ENCODE results near the gene ATE1. TPM values are rescaled to one million over a fixed set of nuclear protein-coding genes. Genes with fewer than 3 reads are reported as not detected.

ATE1 gene
- total RNA-seq, 1 experiment from 2014 or later: 23.8 TPM

GRCh38 chr10:121886181-121886580 is 41.6 kb downstream of the ATE1 start:
- ATAC-seq (no peak), DNase-seq (ENCODE audit: low spot score) (no peak)
- Mint-ChIP-seq H3K36me3 (0 out of 2 replicates have a peak, but pooled peaks cover 4% of the 10 kb centered on the region), H3K4me1 (peaks cover 26% of the 10 kb centered on the region), H3K9me3 (no peaks in the 10 kb centered on the region), H3K27me3 (ENCODE audit: low read depth) (no peaks in the 10 kb centered on the region), H3K27ac (no peak overlapping the region), H3K4me3 (no peak overlapping the region)
- TF ChIP-seq ESRRA (CRISPR knock-in tag; IDR thresholded peaks at IDR 0.05; ENCODE audit: borderline replicate concordance) (no peak), CBFB (CRISPR knock-in tag; IDR thresholded peaks at IDR 0.05; ENCODE audit: low read depth) (no peak), CREB1 (CRISPR knock-in tag; IDR thresholded peaks at IDR 0.05) (no peak), RELA (CRISPR knock-in tag; IDR thresholded peaks at IDR 0.05; ENCODE audit: borderline replicate concordance) (no peak), HMGA2 (CRISPR knock-in tag; IDR thresholded peaks at IDR 0.05) (no peak), CREM (CRISPR knock-in tag; IDR thresholded peaks at IDR 0.05) (no peak), ZNF232 (CRISPR knock-in tag; IDR thresholded peaks at IDR 0.05) (no peak), E2F1 (CRISPR knock-in tag; IDR thresholded peaks at IDR 0.05) (no peak), ZNF138 (CRISPR knock-in tag; conservative IDR thresholded peaks at IDR 0.05) (no peak), ZNF396 (CRISPR knock-in tag; IDR thresholded peaks at IDR 0.05; ENCODE audit: borderline replicate concordance) (no peak)
- TF ChIP-seq, protein P1, sequence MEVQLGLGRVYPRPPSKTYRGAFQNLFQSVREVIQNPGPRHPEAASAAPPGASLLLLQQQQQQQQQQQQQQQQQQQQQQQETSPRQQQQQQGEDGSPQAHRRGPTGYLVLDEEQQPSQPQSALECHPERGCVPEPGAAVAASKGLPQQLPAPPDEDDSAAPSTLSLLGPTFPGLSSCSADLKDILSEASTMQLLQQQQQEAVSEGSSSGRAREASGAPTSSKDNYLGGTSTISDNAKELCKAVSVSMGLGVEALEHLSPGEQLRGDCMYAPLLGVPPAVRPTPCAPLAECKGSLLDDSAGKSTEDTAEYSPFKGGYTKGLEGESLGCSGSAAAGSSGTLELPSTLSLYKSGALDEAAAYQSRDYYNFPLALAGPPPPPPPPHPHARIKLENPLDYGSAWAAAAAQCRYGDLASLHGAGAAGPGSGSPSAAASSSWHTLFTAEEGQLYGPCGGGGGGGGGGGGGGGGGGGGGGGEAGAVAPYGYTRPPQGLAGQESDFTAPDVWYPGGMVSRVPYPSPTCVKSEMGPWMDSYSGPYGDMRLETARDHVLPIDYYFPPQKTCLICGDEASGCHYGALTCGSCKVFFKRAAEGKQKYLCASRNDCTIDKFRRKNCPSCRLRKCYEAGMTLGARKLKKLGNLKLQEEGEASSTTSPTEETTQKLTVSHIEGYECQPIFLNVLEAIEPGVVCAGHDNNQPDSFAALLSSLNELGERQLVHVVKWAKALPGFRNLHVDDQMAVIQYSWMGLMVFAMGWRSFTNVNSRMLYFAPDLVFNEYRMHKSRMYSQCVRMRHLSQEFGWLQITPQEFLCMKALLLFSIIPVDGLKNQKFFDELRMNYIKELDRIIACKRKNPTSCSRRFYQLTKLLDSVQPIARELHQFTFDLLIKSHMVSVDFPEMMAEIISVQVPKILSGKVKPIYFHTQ (CRISPR knock-in tag; IDR thresholded peaks at IDR 0.05): no peak
- POLR2A ChIA-PET: interaction anchor here (0.5 kb wide), 1 partner anchor 68 kb away, joined by 3 read pairs; no protein-coding TSS in a partner anchor
- CTCF ChIA-PET: interaction anchor here (1.1 to 3.2 kb wide), 5 partner anchors 15 to 294 kb away, joined by 3 to 19 read pairs (median 4); no protein-coding TSS in a partner anchor

- no peak overlapping the region for H3K4me3 Mint-ChIP-seq
- no peaks in the 10 kb centered on the region for H3K9me3 Mint-ChIP-seq
- ChIA-PET CTCF (interaction anchor here (1.1 kb wide), 2 partner anchors 20 to 56 kb away, joined by 3 to 4 read pairs; no protein-coding TSS in a partner anchor), POLR2A (no interaction called here)
- no peak for ATAC-seq
- H3K4me1 Mint-ChIP-seq: peaks cover 10% of the 10 kb centered on the region
- H3K27ac Mint-ChIP-seq: no peak overlapping the region
- H3K36me3 Mint-ChIP-seq: peaks cover 12% of the 10 kb centered on the region
- no peak for DNase-seq (ENCODE audit: low spot score)
- no peaks in the 10 kb centered on the region for H3K27me3 Mint-ChIP-seq (ENCODE audit: low read depth)
- TF ChIP-seq CDX4 (CRISPR knock-in tag; IDR thresholded peaks at IDR 0.05; ENCODE audit: borderline replicate concordance) (no peak), USF1 (CRISPR knock-in tag; IDR thresholded peaks at IDR 0.05) (no peak), CBFB (CRISPR knock-in tag; IDR thresholded peaks at IDR 0.05; ENCODE audit: low read depth) (no peak)
- TF ChIP-seq, protein P2, sequence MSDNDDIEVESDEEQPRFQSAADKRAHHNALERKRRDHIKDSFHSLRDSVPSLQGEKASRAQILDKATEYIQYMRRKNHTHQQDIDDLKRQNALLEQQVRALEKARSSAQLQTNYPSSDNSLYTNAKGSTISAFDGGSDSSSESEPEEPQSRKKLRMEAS (CRISPR knock-in tag; IDR thresholded peaks at IDR 0.05): no peak
Observed at GRCh38 chr10:121880895-121881294, 46.9 kb downstream of the ATE1 start.

DNA sequence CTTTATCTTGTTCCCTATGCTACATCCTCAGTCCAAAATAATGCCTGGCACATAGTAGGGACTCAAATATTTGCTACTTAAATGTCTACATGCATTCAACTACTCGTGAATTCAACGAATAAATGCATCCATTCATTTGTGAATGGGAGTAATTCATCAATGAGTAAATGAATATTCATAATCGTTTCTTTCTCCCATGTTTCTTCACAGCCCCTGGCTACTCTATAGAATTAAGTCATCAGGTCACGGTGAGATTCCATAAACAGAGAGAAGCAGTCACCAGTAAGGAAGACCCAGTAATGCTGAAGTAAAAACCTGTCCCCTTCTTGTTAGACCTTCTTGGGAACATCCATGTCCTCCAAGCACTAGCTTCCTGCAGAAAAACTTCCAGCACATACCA is 48.4 kb downstream of the ATE1 start:
- no peak for DNase-seq (ENCODE audit: low spot score)

More for the DNA sequence above, 48.4 kb downstream of the ATE1 start:
- no peak for ATAC-seq
- H3K9me3 Mint-ChIP-seq: no peaks in the 10 kb centered on the region
- H3K4me1 Mint-ChIP-seq: peaks cover 10% of the 10 kb centered on the region
- H3K36me3 Mint-ChIP-seq: peaks cover 12% of the 10 kb centered on the region
- POLR2A ChIA-PET: no interaction called here
- no peak for TF ChIP-seq NR3C1 (CRISPR knock-in tag; conservative IDR thresholded peaks at IDR 0.05; ENCODE audit: low read depth)
- TF ChIP-seq CBFB (CRISPR knock-in tag; IDR thresholded peaks at IDR 0.05; ENCODE audit: low read depth): no peak
- no peak overlapping the region for H3K4me3 Mint-ChIP-seq
- H3K27ac Mint-ChIP-seq: peak overlapping the region; percentile 5; the same call in 1 of the 2 replicates
- CTCF ChIA-PET: no interaction called here
- no peaks in the 10 kb centered on the region for H3K27me3 Mint-ChIP-seq (ENCODE audit: low read depth)

Data from WTC11 (cell line).